KOPT-K1 (cell line): ENCODE measurements around the gene MEGF11.

Experiments used
- H3K27ac ChIP-seq: fragments of 200-600 bp; sonication (generic); 2 replicates; pipeline ENCODE4 v1.5.1; 2016; ENCODE audit warnings: antibody characterized with exemption, mild to moderate bottlenecking, low read depth, low read length; ENCODE audit not compliant: poor library complexity, severe bottlenecking
- H3K36me3 ChIP-seq: fragments of 200-600 bp; sonication (generic); 2 replicates; pipeline ENCODE4 v1.5.1; 2017; ENCODE audit warnings: antibody characterized with exemption, mild to moderate bottlenecking, low read length, moderate library complexity; ENCODE audit not compliant: insufficient read depth
- H3K9me3 ChIP-seq: fragments of 200-600 bp; sonication (generic); 2 replicates; pipeline ENCODE4 v1.5.1; 2017; ENCODE audit warnings: antibody characterized with exemption, low read length, mild to moderate bottlenecking; ENCODE audit not compliant: insufficient read depth, poor library complexity, severe bottlenecking

The MEGF11 gene

GRCh38 chr15:66253418-66254088 is at the start of gene MEGF11:
MEGF11 (minus strand) TSS chr15:66253750; CDS start chr15:66128403, 125,347 bp downstream.
- no peaks in the 10 kb centered on the region for H3K36me3 ChIP-seq
- no peak within 1 kb of the TSS for H3K27ac ChIP-seq
- H3K9me3 ChIP-seq: no peaks in the 10 kb centered on the region

- Histone ChIP-seq H3K36me3 (peaks cover 74% of the 10 kb centered on the region), H3K9me3 (no peaks in the 10 kb centered on the region)
These were observed 49.1 kb upstream of the MEGF11 start for GRCh38 chr15:66302489-66303278.

GRCh38 chr15:66298803-66299251 is 45.3 kb upstream of the MEGF11 start:
- Histone ChIP-seq H3K27ac (no peak overlapping the region), H3K36me3 (peaks cover 66% of the 10 kb centered on the region), H3K9me3 (no peaks in the 10 kb centered on the region)

More at GRCh38 chr15:66302489-66303278, 49.1 kb upstream of the MEGF11 start:
- no peak overlapping the region for H3K27ac ChIP-seq

GRCh38 chr15:66296186-66296585 is 42.6 kb upstream of the MEGF11 start:
- Histone ChIP-seq H3K27ac (no peak overlapping the region), H3K36me3 (peaks cover 42% of the 10 kb centered on the region), H3K9me3 (no peaks in the 10 kb centered on the region)

- H3K9me3 ChIP-seq: no peaks in the 10 kb centered on the region
- H3K27ac ChIP-seq: peak overlapping the region; percentile 91
- H3K36me3 ChIP-seq: peaks cover 32% of the 10 kb centered on the region
These were observed 41.3 kb upstream of the MEGF11 start for GRCh38 chr15:66294932-66295235.

GRCh38 chr15:66294157-66294931 is 40.8 kb upstream of the MEGF11 start:
- Histone ChIP-seq H3K27ac (peak overlapping the region; percentile 91), H3K9me3 (no peaks in the 10 kb centered on the region), H3K36me3 (peaks cover 31% of the 10 kb centered on the region)

GRCh38 chr15:66293419-66294156 is 40.0 kb upstream of the MEGF11 start, which contains the start of gene DIS3L:
DIS3L (plus strand) TSS chr15:66293568; CDS start chr15:66293597, 29 bp downstream.
- peak within 1 kb of the TSS; percentile 91 for H3K27ac ChIP-seq
- H3K9me3 ChIP-seq: no peaks in the 10 kb centered on the region
- H3K36me3 ChIP-seq: peaks cover 23% of the 10 kb centered on the region

GRCh38 chr15:66292571-66293418 is 39.2 kb upstream of the MEGF11 start:
- Histone ChIP-seq H3K36me3 (peaks cover 16% of the 10 kb centered on the region), H3K27ac (peak overlapping the region; percentile 91), H3K9me3 (no peaks in the 10 kb centered on the region)

- no peaks in the 10 kb centered on the region for H3K9me3 ChIP-seq
- peak overlapping the region; percentile 91 for H3K27ac ChIP-seq
- H3K36me3 ChIP-seq: peaks cover 12% of the 10 kb centered on the region
These were observed 38.4 kb upstream of the MEGF11 start for GRCh38 chr15:66291816-66292570.

GRCh38 chr15:66290518-66290917 is 37.0 kb upstream of the MEGF11 start:
- H3K27ac ChIP-seq: no peak overlapping the region
- H3K9me3 ChIP-seq: no peaks in the 10 kb centered on the region
- no peaks in the 10 kb centered on the region; the same call in 1 of the 2 replicates for H3K36me3 ChIP-seq

GRCh38 chr15:66290007-66290406 is 36.5 kb upstream of the MEGF11 start:
- Histone ChIP-seq H3K27ac (no peak overlapping the region), H3K36me3 (no peaks in the 10 kb centered on the region), H3K9me3 (no peaks in the 10 kb centered on the region)

GRCh38 chr15:66288551-66289185 is 35.1 kb upstream of the MEGF11 start:
- no peak overlapping the region for H3K27ac ChIP-seq
- no peaks in the 10 kb centered on the region for H3K36me3 ChIP-seq
- no peaks in the 10 kb centered on the region for H3K9me3 ChIP-seq

- H3K27ac ChIP-seq: no peak overlapping the region
- H3K9me3 ChIP-seq: no peaks in the 10 kb centered on the region
- H3K36me3 ChIP-seq: no peaks in the 10 kb centered on the region
These were observed 34.5 kb upstream of the MEGF11 start for GRCh38 chr15:66288093-66288492.
